Measurements from ENCODE around the gene CX3CR1.

CX3CR1 gene

GRCh38 chr3:39224288-39224687 lies 55.5 kb downstream of the CX3CR1 start:
- no peaks in the 10 kb centered on the region for H3K27me3 ChIP-seq (ENCODE audit: insufficient read depth, low read depth, severe bottlenecking)
- TF ChIP-seq CTCF (IDR thresholded peaks at IDR 0.05; ENCODE audit: low read depth, low read length), result no peak
- DNase-seq, result no peak
- no peak overlapping the region for H3K27ac ChIP-seq
- no peak overlapping the region for H3K4me3 ChIP-seq (ENCODE audit: low read depth, low read length)
- H3K9me3 ChIP-seq (ENCODE audit: severe bottlenecking), result no peaks in the 10 kb centered on the region
- H3K36me3 ChIP-seq, result no peaks in the 10 kb centered on the region

- Histone ChIP-seq H3K36me3 (no peaks in the 10 kb centered on the region), H3K9me3 (ENCODE audit: severe bottlenecking) (no peaks in the 10 kb centered on the region), H3K4me3 (ENCODE audit: low read depth, low read length) (no peak overlapping the region), H3K27me3 (ENCODE audit: insufficient read depth, low read depth, severe bottlenecking) (no peaks in the 10 kb centered on the region), H3K27ac (no peak overlapping the region)
- no peak for DNase-seq
- TF ChIP-seq CTCF (IDR thresholded peaks at IDR 0.05; ENCODE audit: low read depth, low read length), result no peak
These were observed 56.9 kb downstream of the CX3CR1 start for GRCh38 chr3:39222939-39223338.

GRCh38 chr3:39222462-39222861 lies 57.4 kb downstream of the CX3CR1 start:
- H3K36me3 ChIP-seq, result no peaks in the 10 kb centered on the region
- no peaks in the 10 kb centered on the region for H3K27me3 ChIP-seq (ENCODE audit: insufficient read depth, low read depth, severe bottlenecking)
- TF ChIP-seq CTCF (IDR thresholded peaks at IDR 0.05; ENCODE audit: low read depth, low read length), result no peak
- DNase-seq, result no peak
- H3K27ac ChIP-seq, result no peak overlapping the region
- no peak overlapping the region for H3K4me3 ChIP-seq (ENCODE audit: low read depth, low read length)
- H3K9me3 ChIP-seq (ENCODE audit: severe bottlenecking), result no peaks in the 10 kb centered on the region

DNA sequence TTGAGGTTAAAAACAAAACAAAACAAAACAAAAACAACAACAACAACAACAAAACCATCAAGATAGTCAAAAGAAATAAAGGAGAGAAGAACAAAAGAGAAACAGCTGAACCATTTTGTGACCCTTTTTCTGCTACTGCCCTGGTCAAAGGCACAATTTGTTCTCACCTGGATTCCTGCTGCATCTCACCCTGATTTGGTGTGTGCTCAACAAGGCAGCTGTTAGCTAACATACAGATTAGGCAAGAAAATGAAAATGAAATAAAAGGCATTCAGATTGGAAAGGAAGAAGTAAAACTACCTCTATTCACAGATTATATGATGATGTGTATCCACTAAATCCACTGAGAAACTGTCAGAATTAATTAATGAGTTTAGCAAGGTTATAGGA lies 58.7 kb downstream of the CX3CR1 start:
- Histone ChIP-seq H3K27ac (no peak overlapping the region), H3K9me3 (ENCODE audit: severe bottlenecking) (no peaks in the 10 kb centered on the region), H3K27me3 (ENCODE audit: insufficient read depth, low read depth, severe bottlenecking) (no peaks in the 10 kb centered on the region), H3K36me3 (no peaks in the 10 kb centered on the region), H3K4me3 (ENCODE audit: low read depth, low read length) (no peak overlapping the region)
- TF ChIP-seq CTCF (IDR thresholded peaks at IDR 0.05; ENCODE audit: low read depth, low read length), result no peak
- DNase-seq, result no peak

DNA sequence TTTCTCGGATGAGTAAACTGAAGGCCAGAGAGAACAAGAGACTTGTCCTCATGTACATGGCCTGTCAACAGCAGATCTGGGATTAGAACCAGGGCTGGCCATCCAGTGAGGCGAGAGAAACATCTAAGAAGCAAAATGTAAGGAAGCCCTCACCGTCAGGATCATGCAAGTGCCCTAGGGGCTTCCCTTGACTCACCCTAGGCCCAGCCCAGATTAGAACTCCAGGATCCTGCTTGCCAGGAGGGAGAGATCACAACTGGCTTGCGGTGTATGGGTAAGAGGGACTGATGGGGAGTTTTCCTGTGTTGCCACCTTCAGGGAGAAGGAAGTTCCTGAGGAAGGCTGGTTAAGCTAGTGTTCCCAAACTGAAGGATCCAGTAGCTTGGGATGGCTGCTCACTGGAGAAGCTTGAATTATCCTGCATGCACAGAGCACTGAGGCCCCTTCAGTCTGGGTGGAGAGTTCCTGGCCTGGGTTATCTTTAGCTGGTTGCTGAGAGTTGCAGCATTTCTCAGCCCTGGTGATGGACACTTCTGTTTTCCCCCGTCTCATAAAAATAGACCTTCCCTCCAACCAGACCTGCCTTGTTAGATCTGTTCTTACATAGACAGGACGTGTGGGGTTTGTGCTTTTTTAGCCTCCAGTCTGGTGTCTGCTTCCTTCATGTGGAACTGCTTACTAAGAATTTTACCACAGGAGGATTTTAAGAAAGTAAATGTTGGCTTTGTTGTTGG lies 59.3 kb downstream of the CX3CR1 start:
- no peak for TF ChIP-seq CTCF (IDR thresholded peaks at IDR 0.05; ENCODE audit: low read depth, low read length)
- DNase-seq, result no peak
- Histone ChIP-seq H3K27ac (no peak overlapping the region), H3K9me3 (ENCODE audit: severe bottlenecking) (no peaks in the 10 kb centered on the region), H3K4me3 (ENCODE audit: low read depth, low read length) (no peak overlapping the region), H3K36me3 (no peaks in the 10 kb centered on the region), H3K27me3 (ENCODE audit: insufficient read depth, low read depth, severe bottlenecking) (no peaks in the 10 kb centered on the region)

DNA sequence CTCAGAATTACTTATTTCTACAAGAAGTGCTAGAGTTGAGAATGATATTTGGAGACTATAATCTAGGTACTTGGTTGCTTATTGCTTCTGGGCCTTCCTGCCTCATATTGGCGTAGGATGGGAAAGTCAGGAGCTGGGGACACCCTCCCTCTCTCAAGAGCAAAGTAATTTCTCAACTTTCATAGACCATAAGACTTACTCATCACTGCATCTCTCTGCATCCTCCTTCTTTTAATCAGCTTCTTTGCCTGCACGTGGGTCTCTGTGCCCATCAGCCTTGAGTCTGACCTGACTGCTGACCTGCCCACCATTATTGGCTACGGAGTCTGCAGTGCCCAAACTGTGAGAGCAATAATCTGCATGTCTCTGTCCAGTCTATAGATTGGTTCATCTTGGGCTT lies 60.1 kb downstream of the CX3CR1 start:
- Histone ChIP-seq H3K27ac (no peak overlapping the region), H3K4me3 (ENCODE audit: low read depth, low read length) (no peak overlapping the region), H3K9me3 (ENCODE audit: severe bottlenecking) (no peaks in the 10 kb centered on the region), H3K27me3 (ENCODE audit: insufficient read depth, low read depth, severe bottlenecking) (no peaks in the 10 kb centered on the region), H3K36me3 (no peaks in the 10 kb centered on the region)
- no peak for TF ChIP-seq CTCF (IDR thresholded peaks at IDR 0.05; ENCODE audit: low read depth, low read length)
- no peak for DNase-seq
